NCI-H1417 treated with DMSO at 0.1 percent for 48 hours (cell line): ENCODE data around the gene FBXW5.

ENCODE experiments used
- DNase-seq: peaks from one replicate; lab custom pipeline; 2025; lab: John Stamatoyannopoulos, UW

Gene FBXW5

DNA sequence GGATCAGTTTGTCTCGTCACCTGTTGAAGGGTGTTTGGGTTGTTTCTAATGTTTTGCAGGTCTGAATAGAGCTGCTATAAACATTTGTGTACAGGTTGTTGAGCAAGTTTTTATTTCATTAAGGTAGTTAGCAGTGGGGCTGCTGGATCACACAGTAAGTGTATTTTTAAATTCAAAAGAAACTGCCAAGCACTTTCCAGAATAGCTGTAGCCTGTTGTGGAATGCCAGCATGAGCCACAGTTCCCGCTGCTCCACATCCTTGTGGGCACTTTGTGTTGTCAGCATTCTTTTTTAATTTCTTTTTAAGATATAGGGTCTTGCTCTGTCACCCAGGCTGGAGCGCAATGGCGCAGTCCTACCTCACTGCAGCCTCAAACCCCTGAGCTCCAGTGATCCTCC is 14.5 kb downstream of the FBXW5 start:
- no peak for DNase-seq

DNA sequence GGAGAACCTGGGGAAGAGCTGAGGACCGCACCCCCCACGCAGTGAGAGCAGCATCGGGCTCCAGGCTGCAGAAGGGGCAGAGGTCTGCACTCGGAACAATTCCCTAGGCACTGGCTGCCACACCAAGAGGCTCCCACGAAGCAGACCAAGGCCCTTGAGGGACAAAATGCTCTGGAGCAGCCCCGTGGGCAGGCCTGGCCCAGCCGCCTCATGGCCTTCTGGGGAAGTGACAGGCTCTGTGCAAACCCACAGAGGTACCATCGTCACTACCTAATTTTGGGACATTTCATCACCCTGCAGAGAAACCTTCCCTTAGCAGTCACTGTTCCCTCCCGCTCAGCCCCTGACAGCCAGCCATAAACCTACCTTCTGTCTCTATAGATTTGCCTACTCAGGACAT is 15.9 kb downstream of the FBXW5 start:
- no peak for DNase-seq

DNA sequence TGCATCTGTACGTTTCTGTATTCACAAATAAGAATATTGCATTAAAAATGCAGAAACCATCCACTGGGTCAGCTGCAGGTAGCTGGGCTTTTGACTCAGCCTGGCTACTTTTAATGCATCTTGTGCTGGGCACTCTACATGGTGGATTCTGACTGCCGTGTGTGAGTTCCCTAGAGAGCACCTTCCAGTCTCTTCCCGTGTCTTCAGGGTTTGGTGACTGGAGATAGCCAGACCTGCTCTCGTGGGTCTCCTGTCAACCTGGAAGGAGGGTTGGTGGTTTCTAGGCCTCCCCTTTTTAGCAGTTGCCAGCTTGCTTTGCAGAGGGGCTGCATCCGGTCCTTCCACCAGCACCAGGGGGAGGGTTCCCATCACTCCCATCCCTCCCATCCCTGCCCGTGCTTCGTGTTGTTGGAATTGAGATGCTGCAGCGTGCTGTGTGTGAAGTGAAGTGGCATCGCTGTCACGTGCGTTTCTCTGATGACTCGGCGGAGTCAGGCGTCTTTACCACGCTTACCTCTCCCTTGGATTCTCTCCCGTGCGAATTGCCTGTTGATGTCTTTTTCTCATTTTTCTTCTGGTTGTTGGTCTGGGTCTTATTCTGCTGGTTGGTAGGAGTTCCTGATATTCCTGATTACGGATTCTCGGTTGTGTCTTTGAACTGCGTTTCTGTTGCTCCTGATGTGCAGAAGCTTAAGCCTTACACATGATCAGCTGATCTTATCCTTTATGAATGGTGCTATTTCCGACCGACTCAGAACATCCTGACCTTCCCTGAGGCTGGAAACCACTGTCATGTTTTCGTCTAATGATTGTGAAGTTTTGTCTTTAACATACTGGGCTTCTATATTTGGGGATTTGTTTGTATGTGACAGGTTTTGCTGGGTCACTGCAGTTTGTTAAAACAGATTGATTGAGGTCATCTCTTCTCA is 16.9 kb downstream of the FBXW5 start:
- no peak for DNase-seq

DNA sequence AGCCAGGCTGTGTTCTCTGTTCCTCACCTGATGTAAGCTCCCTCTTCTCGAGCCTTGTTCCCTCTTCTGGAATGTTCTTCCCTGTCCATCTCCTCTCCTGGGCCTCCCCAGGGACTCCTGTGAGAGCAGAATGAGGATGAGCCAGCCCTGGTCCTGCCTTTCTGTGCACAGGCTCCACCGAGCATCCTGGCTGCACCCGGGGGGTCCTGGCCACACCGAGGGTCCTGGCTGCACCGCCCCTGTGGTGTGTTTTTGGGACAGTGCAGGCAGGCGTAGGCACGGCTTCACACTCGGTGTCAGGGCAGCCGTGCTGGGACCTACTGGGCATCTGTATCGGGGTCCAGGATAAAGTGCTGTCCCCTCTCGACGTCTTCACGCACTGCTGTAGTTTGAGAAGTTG is 17.8 kb downstream of the FBXW5 start:
- DNase-seq: no peak

DNA sequence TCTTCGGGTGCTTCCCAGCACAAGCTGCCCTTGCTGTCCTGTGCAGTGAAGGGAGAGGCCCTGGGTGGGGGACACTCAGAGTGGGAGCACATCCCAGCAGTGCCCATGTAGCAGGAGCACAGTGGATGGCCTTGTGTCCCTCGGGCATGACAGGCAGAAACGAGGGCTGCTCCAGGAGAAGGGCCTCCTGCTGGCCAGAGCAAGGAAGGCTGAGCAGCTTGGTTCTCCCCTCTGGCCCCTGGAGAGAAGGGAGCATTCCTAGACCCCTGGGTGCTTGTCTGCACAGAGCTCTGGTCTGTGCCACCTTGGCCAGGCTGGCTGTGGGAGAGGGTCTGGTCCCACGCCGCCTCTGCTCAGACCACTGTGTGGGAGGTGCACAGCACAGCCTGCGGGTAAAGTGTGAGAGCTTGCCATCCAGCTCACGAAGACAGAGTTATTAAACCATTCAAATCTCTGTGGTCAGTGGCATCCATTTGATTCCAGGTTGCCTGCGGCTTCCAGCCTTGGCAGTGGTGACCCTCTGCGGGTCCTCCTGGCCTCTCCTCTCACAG is 18.3 kb downstream of the FBXW5 start:
- DNase-seq: no peak

DNA sequence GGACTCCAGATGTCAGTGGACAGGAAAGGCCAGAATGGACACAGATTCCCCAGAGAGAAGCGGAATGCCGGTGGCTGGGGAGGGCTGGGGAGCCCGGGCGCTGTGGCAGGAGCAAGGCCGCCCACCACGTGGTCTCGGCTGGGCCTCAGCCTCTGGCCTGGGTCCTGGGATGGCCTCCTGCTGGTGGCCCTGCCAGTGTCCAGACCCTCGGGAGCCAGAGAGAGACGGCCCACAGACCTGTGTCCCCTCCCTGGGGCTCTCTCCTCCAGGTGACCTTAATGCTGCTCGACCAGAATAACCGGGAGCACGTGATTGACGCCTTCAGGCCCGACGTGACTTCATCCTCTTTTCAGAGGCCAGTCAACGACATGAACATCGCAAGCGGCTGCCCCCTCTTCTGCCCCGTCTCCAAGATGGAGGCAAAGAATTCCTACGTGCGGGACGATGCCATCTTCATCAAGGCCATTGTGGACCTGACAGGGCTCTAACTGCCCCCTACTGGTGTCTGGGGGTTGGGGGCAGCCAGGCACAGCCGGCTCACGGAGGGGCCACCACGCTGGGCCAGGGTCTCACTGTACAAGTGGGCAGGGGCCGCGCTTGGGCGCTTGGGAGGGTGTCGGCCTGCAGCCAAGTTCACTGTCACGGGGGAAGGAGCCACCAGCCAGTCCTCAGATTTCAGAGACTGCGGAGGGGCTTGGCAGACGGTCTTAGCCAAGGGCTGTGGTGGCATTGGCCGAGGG is 19.0 kb downstream of the FBXW5 start:
- no peak for DNase-seq

DNA sequence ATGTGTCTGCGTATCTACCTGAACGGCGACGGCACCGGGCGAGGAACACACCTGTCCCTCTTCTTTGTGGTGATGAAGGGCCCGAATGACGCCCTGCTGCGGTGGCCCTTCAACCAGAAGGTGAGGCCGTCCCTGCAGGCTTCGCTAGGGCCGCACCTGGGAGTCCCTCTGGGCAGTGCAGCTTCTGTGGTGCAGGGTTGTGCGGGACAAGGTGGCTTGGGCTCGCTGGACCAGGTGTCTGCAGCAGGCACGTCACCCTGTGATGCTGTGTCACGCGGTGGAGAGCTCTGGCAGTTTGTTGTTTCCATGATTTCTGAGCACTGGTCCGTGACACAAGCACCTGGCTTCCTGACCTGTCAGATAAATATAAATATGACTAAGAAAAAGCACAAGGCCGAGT is 20.7 kb downstream of the FBXW5 start:
- no peak for DNase-seq

DNA sequence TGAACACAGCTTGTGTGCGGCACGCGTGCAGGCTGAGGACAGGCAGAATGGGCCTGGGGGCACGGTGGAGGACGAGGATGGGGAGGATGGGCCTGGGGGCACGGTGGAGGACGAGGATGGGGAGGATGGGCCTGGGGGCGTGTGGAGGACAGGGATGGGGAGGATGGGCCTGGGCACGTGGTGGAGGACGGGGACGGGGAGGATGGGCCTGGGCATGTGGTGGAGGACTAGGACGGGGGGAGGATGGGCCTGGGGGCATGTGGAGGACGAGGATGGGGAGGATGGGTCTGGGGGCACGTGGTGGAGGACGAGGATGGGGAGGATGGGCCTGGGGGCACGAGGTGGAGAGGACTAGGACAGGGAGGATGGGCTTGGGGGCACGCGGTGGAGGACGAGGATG is 22.0 kb downstream of the FBXW5 start:
- DNase-seq: no peak

DNA sequence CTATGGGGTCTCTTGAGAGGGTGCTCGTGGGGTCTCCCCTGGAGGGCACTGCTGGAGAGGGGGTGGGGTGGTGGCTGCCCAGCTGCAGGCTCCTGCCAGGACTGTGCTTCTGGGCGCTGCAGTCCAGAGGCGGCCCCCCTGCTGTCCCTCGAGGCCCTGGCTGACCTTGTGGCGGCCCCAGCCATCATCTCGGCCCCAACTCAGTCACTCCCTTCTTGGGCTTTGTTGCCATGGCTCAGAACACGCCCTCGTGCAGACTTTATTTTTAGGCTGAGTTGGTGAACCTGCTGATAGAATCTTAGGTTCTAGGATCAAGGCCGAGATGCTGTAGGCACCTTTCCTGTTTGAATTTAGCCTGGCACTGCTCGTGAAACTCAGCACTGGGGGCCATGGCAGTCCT is 22.8 kb downstream of the FBXW5 start:
- DNase-seq: no peak

DNA sequence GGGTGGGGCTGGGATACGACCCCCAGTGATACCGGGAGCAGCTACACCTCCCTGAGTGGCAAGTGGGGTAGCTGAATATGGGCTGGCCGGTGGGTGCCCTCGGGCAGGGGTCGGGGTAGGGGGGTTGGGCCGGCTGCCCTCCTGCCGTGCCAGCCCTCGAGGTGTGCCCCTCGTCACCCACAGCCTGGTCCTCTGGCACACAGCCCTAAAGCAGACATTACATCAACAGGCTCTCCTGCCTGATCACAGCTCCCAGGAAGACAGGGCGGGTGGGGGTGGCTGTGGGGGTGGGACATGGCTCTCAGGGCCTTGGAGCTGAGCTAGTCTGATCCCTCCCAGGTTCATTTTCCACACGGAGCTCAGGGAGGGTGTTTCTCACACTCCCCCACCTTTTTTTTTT is 23.2 kb downstream of the FBXW5 start:
- no peak for DNase-seq

DNA sequence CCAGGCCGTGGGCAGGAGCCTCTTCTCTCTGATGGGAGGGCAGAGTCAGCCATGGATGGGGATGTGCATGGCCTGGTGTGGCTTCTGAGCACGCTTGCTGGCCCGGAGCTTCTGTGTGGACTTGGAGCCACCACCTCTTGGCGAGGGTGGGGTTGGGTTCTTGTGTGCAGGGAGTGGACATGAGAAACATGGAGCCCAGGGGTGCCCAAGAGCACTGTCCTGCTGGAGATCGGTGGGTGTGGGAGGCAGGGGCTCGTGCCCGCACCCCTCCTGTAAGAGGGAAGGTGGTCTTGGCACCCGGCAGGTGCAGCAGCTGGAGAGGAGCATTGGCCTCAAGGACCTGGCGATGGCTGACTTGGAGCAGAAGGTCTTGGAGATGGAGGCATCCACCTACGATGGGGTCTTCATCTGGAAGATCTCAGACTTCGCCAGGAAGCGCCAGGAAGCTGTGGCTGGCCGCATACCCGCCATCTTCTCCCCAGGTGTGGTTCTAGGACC is 23.8 kb downstream of the FBXW5 start:
- DNase-seq: no peak

DNA sequence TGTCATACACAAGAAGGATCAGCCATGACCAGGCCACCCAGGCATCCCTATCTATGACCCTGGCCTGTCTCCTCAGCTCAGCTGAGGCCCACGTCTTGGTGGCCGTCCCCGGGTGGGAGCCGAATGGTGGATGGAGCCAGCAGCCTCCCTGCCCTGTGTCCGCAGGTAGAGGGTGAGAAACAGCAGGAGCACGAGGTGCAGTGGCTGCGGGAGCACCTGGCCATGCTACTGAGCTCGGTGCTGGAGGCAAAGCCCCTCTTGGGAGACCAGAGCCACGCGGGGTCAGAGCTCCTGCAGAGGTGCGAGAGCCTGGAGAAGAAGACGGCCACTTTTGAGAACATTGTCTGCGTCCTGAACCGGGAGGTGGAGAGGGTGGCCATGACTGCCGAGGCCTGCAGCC is 24.5 kb downstream of the FBXW5 start:
- DNase-seq: no peak

DNA sequence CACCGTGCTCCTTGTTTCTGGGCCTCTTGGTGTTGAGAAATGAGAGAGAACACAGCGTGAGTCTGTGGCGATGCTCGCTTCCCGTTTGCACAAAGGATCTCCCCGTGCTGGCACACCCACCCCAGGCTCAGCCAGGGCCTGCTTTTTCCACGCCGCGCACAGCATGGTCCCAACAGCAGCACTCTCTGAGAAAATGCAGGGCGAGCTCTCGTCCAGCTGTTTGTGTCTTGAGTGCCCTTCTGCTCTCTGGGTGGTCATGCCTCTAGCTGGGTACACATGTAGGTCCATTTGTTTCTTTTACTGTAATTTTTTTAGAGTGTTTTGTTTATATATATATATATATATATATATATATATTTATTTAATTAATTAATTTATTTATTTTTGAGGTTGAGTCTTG is 26.6 kb downstream of the FBXW5 start:
- no peak for DNase-seq

DNA sequence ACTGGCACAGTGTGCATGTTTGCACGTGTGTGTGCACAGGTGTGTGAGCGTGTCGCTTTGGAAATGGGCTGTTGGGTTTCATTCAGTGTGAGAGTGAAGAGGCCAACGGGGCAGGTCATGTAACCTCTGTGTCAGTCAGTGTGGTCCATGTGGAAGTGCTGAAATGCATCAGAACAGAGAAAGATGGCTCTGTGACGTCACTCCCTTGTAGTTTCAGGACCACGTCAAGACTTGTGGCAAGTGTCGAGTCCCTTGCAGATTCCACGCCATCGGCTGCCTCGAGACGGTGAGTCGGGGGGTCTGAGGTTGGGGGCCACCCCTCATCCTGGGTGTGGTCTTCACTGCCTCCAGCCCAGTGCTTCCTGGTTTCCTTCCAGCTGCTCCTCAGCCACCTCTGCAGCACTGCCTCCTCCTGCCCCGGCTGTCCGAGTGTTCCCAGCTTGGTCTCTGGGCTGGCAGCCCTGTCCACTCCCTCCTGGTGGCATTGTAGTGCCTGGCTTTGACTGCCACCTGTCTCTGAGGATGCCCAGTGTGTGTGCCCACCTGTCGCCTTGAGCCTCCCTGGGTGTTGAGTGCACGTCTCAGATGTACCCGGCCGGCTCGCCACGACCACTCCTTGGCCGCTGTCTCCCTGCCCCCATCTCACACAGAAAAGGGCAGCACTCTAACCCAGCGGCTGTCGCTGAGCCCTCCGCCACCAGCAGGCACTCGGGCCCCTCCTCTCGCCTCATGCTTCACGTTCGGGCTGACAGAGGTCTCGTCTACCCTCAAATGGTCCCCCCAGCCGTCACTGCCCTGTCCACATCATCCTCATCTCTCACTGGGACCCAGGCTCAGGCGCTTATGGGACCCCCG is 28.0 kb downstream of the FBXW5 start:
- DNase-seq: no peak

DNA sequence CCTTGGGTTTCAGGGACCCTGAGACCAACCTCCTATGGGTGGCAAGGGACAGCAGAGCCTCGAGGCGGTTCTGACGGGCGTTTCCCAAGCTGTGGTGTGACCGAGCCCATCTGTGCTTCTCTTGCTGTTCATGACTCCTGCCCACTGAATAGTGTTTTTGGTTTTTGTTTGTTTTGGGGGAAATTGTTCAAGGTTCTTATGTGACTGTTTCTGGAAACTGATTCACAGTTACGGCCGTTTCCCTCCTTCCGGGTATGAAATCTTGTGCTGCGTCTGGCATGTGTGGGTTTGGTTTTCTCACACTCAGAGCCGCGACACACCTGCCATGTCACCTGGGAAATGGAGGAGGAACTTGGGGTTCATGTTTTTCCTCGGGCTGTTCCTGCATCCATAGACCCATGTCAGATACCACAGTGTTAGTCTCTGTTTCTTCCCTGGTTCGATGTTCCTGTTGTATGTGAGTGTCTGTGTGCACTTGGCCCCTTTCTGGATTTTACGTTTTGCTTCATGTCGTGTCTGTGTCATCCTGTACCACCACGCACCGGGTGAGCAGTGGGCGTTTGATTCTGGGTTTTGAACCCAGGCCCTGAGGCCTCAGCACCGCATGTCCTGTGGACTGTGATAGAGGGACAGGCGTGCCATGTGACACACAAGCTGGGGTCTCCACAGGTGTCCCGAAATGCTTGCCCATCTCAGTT is 28.8 kb downstream of the FBXW5 start:
- DNase-seq: no peak

DNA sequence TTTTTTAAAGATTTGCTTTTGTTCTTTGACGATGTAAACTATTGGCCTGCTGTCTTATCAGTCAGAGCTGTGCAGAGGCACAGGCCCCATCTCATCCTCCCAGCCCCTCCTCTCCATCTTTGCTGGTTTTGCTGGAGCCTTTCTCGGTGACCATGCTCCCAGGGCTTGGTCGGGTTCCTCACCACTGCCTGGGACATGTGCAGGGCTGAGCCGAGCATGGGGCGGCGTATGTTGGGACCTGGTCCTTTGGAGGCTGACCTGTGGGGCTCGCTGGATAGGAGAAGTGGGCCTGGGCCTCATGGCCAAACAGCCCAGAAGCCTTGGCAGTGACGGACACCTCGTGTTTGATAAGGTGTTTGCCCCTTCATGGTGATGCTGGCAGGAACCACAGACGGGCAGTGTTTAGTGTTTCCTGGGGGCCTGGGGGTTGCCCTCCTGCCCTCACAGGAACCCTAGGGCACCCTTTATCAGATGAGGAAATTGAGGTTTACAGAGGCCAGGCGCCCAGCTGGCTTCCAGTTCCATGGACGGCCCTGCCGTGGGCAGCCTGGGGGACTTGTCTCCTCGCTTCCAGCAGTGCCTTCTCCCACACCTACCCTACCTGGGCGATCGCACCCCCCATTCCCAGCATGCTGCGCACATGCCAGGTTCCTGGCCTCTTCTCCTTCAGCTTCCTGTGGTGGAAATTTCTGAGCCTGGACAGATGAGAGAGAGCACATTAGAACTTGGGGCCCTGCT is 30.7 kb downstream of the FBXW5 start:
- no peak for DNase-seq

DNA sequence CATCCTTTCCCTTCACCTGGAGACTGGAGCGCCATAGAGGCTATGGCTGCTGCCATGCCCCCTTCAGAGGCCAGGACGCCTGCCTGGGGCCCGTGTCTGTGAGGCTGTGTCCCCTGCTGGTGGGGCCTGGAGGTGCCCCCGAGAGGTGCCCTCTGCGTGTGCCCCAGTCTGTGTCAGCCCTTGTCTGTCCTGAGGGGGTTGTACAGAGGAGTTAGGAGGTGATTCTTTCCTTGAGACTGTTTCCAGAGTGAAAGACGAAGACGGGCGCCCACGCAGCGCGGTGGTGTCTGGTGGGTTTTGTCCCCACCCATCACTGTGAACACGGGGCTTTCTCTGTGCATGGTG is 33.7 kb downstream of the FBXW5 start:
- no peak for DNase-seq

DNA sequence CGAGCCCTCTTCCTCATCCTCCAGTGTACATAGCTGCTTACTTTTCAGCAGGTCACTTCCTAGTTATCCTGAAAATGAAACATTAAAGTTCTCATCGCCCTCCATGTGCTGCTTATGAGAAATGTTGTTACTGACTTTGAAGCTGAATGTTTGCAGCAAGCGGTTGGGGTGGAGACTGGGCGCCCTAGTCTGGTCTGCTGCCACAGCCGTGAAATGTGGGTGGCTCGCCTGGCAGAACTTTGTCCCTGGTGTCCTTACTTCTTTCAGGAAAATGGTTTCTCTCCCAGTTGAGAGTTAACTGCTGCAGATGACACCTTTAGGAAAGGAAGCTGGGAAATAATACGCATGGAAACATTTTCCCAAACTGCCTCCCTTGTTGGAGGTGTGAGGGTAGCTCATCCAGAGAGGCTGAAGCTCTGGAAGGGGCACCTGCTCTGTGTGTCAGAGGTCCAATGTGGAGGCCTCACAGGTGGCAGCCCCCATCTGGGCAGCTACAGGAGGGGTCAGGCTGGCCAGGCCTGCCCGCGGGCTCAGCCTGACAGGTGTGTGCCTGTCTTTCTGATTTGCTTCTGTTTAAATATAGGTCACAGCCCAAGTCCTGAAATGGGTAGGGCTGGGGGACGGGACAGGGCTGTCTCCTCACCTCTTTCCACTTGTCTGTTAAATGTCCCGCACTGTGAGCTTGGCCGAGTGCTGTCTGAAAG is 34.2 kb downstream of the FBXW5 start:
- DNase-seq: no peak

DNA sequence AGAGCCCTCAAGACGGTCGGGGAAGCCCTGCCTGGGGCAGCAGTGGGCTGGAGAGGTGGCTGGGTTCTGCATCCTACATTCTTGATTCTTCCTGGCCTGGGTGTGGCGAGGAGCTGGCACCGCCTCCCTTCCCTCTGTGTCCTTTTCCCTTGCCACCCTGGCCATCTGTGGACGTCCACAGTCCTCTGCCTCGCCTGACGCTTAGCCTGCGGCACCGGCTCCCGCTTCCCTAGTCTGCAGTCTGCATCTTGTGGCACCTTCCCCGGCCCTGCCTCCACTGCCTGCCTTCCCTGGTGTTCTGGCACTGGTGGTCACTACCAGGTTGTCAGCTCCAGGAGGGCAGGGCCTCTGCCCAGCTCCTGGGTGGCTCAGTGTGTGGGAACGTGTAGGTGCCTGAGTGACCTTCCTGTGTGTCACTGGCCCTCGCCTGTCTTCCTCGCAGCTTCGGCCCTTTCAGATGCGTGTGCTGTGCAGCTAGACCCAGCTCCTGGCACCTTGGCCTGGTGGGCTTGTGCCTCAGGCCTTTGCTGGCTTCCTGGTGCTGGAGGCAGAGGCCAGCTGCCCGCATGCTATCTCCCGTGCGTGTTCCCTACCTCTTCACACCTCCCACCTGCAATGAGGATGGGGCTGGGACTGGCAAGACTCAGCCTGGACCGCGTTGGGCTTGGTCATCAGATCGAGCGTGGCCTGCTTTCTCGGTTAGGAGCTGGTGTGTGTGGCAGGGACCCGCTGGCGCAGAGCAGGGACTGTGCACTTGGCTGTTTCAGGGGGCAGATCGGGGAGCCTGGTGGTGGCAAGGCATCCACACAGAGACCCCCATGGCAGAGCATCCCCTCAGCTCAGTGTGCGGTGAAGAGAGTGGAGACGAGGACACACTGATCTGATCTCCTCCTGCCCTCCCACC is 37.3 kb downstream of the FBXW5 start:
- DNase-seq: no peak
